ENCODE data around the gene JMJD7. TPM values are rescaled to one million over a fixed set of nuclear protein-coding genes. Genes with fewer than 3 reads are reported as not detected.

JMJD7 gene
- total RNA-seq, 1 experiment from 2014 or later, result 13.2 TPM

DNA sequence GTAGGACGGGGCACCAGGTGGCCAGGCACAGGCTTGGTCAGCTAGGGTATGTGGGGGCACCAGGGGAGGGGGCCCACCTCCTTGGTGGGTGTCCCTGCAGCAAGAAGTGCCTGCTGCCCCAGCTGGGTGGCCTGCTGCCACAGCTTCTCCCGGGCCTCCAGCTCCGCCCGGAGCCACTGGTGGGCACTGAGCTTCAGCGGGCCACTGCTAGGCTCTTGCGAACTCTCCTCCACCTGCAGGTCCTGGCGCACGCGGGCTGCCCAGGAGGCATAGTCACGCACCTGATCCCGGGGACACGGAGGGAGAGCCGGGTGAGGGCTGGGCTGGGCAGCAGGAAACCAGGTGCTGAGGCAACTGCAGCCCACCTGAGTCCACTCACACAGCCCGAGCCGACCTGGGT is 40.4 kb downstream of the JMJD7 start:
- H3K27me3 ChIP-seq (ENCODE audit: control insufficient read depth, insufficient read depth, low read length), result no peaks in the 10 kb centered on the region
- H3K27ac ChIP-seq (ENCODE audit: low read length), result no peak overlapping the region
- intact Hi-C loops (cut with micrococcal nuclease; ENCODE audit: unreplicated experiment), result no loop called here
- in situ Hi-C loops (cut with HindIII; ENCODE audit: low pct_unique_long_range_greater_than_20kb, low sequenced_read_pairs), result no loop called here
- H3K9me3 ChIP-seq (ENCODE audit: control insufficient read depth, insufficient read depth, low read depth, low read length), result no peaks in the 10 kb centered on the region
- TF ChIP-seq SIN3A (IDR thresholded peaks at IDR 0.05; ENCODE audit: borderline replicate concordance, insufficient read depth, low read depth, low read length), result no peak
- TF ChIP-seq POLR2AphosphoS5 (IDR thresholded peaks at IDR 0.05; ENCODE audit: low read depth, low read length), result no peak
- TF ChIP-seq, protein P1, sequence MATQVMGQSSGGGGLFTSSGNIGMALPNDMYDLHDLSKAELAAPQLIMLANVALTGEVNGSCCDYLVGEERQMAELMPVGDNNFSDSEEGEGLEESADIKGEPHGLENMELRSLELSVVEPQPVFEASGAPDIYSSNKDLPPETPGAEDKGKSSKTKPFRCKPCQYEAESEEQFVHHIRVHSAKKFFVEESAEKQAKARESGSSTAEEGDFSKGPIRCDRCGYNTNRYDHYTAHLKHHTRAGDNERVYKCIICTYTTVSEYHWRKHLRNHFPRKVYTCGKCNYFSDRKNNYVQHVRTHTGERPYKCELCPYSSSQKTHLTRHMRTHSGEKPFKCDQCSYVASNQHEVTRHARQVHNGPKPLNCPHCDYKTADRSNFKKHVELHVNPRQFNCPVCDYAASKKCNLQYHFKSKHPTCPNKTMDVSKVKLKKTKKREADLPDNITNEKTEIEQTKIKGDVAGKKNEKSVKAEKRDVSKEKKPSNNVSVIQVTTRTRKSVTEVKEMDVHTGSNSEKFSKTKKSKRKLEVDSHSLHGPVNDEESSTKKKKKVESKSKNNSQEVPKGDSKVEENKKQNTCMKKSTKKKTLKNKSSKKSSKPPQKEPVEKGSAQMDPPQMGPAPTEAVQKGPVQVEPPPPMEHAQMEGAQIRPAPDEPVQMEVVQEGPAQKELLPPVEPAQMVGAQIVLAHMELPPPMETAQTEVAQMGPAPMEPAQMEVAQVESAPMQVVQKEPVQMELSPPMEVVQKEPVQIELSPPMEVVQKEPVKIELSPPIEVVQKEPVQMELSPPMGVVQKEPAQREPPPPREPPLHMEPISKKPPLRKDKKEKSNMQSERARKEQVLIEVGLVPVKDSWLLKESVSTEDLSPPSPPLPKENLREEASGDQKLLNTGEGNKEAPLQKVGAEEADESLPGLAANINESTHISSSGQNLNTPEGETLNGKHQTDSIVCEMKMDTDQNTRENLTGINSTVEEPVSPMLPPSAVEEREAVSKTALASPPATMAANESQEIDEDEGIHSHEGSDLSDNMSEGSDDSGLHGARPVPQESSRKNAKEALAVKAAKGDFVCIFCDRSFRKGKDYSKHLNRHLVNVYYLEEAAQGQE (IDR thresholded peaks at IDR 0.05; ENCODE audit: insufficient read depth in 1 of 2, low read depth in 2 of 2, low read length in 1 of 2), result no peak
- TF ChIP-seq TCF7L2 (IDR thresholded peaks at IDR 0.05; ENCODE audit: low read depth, low read length), result no peak
- H3K4me3 ChIP-seq (ENCODE audit: low read depth in 2 of 2, low read length in 2 of 2), result no peak overlapping the region
- CTCF ChIA-PET, result interaction anchor here (1.0 kb wide), 1 partner anchor 45 kb away, joined by 4 read pairs; no protein-coding TSS in a partner anchor
- POLR2A ChIA-PET, result no interaction called here
- no peak for DNase-seq (ENCODE audit: low read depth, low spot score)
- ATAC-seq, result no peak
- peaks cover 18% of the 10 kb centered on the region for H3K4me1 ChIP-seq (ENCODE audit: control insufficient read depth, insufficient read depth, low read length)
- no TSS peak for BruUV-seq (replicated peaks)
- H3K36me3 ChIP-seq (ENCODE audit: control insufficient read depth, insufficient read depth, low read length), result no peaks in the 10 kb centered on the region

DNA sequence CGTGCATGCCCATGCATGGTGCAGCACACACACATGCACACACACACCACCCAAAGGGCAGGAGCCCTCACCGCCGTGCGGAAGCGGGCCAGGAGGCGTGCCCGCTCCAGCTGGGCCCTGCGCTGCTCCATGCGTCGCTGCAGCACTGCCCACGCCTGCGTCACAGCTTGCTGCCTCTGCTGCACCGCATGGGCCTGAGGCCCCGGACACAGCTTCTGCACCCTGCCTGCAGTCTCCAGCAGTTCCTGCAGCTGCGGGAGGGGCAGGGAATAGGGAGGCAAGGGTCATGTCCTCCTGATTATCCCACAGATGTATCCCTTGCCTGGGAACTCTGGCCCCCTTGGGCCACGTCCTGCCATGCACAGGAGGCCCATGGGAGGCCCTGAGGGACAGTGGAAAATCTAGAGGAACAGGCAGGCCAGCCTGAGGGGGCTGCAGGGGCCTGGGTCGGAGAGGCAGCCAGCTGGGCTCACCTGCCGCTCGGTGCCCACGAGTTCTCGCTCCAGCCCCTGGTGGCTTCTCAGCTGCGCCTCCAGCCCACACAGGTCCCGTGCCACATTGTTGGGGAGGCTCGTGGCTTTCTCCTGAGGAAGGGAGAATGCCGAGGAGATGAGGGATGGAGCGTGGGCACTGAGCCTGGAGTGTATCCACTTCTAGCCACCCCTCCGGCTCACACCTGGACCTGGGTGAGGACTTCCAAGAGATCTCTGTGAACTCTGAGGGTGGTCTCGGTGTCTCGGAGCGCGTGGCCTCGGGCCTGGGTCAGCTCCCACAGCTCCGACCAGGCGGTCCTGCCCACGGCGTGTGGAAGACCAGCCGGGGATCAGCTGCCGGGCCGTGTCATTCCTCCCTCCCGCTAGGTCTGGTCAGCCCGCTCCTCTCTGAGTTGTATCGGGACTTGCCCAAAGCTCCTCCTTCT is 42.1 kb downstream of the JMJD7 start:
- TF ChIP-seq, protein P2, sequence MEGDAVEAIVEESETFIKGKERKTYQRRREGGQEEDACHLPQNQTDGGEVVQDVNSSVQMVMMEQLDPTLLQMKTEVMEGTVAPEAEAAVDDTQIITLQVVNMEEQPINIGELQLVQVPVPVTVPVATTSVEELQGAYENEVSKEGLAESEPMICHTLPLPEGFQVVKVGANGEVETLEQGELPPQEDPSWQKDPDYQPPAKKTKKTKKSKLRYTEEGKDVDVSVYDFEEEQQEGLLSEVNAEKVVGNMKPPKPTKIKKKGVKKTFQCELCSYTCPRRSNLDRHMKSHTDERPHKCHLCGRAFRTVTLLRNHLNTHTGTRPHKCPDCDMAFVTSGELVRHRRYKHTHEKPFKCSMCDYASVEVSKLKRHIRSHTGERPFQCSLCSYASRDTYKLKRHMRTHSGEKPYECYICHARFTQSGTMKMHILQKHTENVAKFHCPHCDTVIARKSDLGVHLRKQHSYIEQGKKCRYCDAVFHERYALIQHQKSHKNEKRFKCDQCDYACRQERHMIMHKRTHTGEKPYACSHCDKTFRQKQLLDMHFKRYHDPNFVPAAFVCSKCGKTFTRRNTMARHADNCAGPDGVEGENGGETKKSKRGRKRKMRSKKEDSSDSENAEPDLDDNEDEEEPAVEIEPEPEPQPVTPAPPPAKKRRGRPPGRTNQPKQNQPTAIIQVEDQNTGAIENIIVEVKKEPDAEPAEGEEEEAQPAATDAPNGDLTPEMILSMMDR (IDR thresholded peaks at IDR 0.05), result no peak
- TF ChIP-seq POLR2AphosphoS5 (IDR thresholded peaks at IDR 0.05; ENCODE audit: low read depth, low read length), result no peak
- DNase-seq (ENCODE audit: low read depth, low spot score) (no peak), ATAC-seq (no peak)
- no peaks in the 10 kb centered on the region for H3K27me3 ChIP-seq (ENCODE audit: control insufficient read depth, insufficient read depth, low read length)
- H3K36me3 ChIP-seq (ENCODE audit: control insufficient read depth, insufficient read depth, low read length), result no peaks in the 10 kb centered on the region
- intact Hi-C loops (cut with micrococcal nuclease; ENCODE audit: unreplicated experiment), result no loop called here
- no peak overlapping the region for H3K27ac ChIP-seq (ENCODE audit: low read length)
- no TSS peak for BruUV-seq (replicated peaks)
- ChIA-PET POLR2A (no interaction called here), CTCF (no interaction called here)
- no peaks in the 10 kb centered on the region for H3K9me3 ChIP-seq (ENCODE audit: control insufficient read depth, insufficient read depth, low read depth, low read length)
- peaks cover 18% of the 10 kb centered on the region for H3K4me1 ChIP-seq (ENCODE audit: control insufficient read depth, insufficient read depth, low read length)
- H3K4me3 ChIP-seq (ENCODE audit: low read depth in 2 of 2, low read length in 2 of 2), result no peak overlapping the region
- in situ Hi-C loops (cut with HindIII; ENCODE audit: low pct_unique_long_range_greater_than_20kb, low sequenced_read_pairs), result no loop called here

DNA sequence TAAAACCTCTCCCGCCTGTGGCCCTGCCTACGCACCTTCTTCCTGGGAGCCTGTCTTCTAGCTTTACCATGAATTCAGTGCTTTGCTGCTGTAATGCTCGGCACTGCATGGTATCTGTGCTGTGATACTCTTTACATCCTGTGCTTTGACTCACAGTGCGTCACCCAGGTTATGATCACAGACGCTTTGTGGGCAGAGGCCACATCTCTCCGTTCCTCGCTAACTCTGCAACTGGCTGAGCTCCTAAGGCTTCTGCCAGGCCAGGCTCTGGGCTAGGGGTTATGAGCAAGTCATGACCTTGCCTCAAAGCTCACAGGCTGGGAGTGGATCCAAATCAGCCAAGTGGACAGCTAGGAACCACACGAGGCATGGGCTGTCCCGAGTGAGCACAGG is 42.8 kb downstream of the JMJD7 start:
- in situ Hi-C loops (cut with HindIII; ENCODE audit: low pct_unique_long_range_greater_than_20kb, low sequenced_read_pairs), result no loop called here
- no peaks in the 10 kb centered on the region for H3K9me3 ChIP-seq (ENCODE audit: control insufficient read depth, insufficient read depth, low read depth, low read length)
- ChIA-PET POLR2A (no interaction called here), CTCF (no interaction called here)
- intact Hi-C loops (cut with micrococcal nuclease; ENCODE audit: unreplicated experiment), result no loop called here
- peak; percentile 60 for DNase-seq (ENCODE audit: low read depth, low spot score)
- no peaks in the 10 kb centered on the region for H3K36me3 ChIP-seq (ENCODE audit: control insufficient read depth, insufficient read depth, low read length)
- H3K4me1 ChIP-seq (ENCODE audit: control insufficient read depth, insufficient read depth, low read length), result peaks cover 13% of the 10 kb centered on the region
- H3K4me3 ChIP-seq (ENCODE audit: low read depth in 2 of 2, low read length in 2 of 2), result no peak overlapping the region
- TF ChIP-seq SIN3A (IDR thresholded peaks at IDR 0.05; ENCODE audit: borderline replicate concordance, insufficient read depth, low read depth, low read length), result no peak
- TF ChIP-seq, protein P1 (IDR thresholded peaks at IDR 0.05; ENCODE audit: insufficient read depth in 1 of 2, low read depth in 2 of 2, low read length in 1 of 2), result no peak
- no peak for TF ChIP-seq TCF7L2 (IDR thresholded peaks at IDR 0.05; ENCODE audit: low read depth, low read length)
- TF ChIP-seq, protein P2 (IDR thresholded peaks at IDR 0.05), result no peak
- no peak for TF ChIP-seq POLR2AphosphoS5 (IDR thresholded peaks at IDR 0.05; ENCODE audit: low read depth, low read length)
- no TSS peak for BruUV-seq (replicated peaks)
- peak; percentile 84 for ATAC-seq
- H3K27ac ChIP-seq (ENCODE audit: low read length), result 0 out of 2 replicates have a peak overlapping the region, but pooled peaks have one; percentile 34
- H3K27me3 ChIP-seq (ENCODE audit: control insufficient read depth, insufficient read depth, low read length), result no peaks in the 10 kb centered on the region
